GM21528 (cell line): Measurements from ENCODE around the gene NHLRC2.

Experiments used
- ATAC-seq: cut with Tn5 transposase; IDR thresholded peaks from one replicate; pipeline ENCODE4 v1.9.1; 2021; ENCODE audit warnings: mild to moderate bottlenecking, moderate library complexity; ENCODE audit not compliant: unreplicated experiment, low FRiP score

Gene NHLRC2

DNA sequence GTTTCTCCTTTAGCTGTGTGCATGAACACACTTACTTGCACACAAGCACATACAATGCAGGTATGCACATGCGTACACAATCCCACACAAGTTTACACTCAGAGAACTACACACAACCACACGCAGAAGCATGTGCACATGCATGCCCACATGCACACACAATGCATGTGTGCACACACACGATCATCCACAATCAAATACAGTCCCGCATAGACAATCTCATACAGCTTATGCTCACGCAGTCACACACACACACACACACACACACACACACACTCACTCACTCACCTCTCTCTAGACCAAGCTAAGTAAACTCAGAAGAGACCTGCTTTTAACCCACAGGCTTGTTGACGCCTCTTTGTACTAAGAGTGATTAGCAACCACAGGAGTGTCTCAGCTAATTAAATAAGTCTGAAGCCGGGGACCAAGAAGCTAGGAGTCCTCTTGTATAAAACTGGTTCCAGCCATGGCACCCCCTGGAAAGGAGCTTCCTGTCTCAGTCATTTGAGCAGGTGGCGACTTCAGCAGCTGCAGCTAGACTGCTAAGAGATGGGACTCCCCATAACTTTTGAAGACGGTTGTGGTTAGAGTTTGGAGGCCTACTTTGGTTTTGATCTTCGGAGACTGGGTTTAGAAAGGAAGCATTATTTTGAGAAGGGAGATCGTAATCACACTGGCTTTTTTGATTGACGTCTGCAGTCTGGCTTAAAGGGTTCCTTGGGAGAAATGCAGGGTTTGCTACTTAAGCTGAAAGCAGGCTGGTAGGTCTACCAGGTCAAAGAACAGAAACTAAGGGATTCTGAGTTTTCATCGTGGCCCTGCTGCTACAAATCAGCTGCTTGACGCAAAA is 106.9 kb downstream of the NHLRC2 start:
- peak; percentile 61 for ATAC-seq

DNA sequence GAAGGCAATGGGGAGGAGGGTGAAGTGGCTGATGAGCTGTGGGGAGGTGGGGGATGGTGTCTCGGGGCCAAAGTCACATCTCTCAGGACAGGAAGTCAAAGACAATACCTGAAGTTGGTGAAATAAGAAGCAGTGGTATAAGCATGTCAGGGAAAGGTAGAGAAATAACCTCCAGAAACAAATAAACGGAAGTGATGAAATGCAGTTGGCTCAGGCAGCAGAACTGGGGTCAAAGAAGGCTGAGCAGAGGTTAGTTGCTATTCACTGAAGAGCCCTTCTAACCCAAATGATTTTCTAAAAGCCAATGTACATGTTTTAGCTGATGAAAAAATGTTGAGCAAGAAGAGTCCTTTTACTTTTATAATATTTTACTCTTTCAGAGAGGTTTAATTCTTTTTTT is 110.6 kb downstream of the NHLRC2 start:
- no peak for ATAC-seq

DNA sequence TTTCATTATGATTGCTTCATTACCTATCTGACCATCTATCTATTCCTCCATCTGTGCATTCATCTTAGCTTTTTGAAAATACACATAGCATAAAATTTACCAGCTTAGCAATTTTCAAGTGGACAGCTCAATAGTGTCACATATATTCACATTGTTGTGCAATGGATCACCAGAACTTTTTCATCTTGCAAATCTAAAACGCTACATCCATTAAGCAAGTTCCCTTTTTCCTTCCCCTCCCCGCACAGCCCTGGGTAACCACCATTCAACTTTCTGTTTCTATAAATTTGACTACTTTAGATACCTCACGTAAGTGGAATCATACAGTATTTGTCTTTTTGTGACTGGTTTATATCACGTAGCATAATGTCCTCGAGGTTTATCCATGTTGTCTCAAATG is 111.2 kb downstream of the NHLRC2 start:
- peak; percentile 46 for ATAC-seq
